ENCODE results near the gene TRIM15.

TRIM15 gene

DNA sequence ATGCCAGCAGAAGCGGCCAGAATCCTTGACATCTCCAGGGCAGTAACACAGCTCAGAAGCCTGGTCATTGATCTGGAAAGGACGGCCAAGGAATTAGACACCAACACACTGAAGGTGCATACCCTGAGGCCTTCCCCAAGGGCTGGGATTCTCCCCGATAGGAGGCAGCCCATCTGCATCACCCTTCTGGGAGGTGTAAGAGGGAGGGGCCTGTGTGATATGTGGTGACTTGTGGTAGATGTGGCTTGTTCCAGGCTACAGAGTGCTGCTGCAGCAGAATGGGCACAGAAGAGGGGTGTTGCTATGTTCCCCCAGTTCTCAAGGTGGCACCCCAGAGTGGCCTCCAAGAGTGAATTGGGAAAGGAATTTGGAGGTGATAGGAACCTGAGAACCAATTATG, 16.2 kb upstream of the TRIM15 start:
- DNase-seq (ENCODE audit: low read depth), result no peak
- TF ChIP-seq, protein P1, sequence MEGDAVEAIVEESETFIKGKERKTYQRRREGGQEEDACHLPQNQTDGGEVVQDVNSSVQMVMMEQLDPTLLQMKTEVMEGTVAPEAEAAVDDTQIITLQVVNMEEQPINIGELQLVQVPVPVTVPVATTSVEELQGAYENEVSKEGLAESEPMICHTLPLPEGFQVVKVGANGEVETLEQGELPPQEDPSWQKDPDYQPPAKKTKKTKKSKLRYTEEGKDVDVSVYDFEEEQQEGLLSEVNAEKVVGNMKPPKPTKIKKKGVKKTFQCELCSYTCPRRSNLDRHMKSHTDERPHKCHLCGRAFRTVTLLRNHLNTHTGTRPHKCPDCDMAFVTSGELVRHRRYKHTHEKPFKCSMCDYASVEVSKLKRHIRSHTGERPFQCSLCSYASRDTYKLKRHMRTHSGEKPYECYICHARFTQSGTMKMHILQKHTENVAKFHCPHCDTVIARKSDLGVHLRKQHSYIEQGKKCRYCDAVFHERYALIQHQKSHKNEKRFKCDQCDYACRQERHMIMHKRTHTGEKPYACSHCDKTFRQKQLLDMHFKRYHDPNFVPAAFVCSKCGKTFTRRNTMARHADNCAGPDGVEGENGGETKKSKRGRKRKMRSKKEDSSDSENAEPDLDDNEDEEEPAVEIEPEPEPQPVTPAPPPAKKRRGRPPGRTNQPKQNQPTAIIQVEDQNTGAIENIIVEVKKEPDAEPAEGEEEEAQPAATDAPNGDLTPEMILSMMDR (IDR thresholded peaks at IDR 0.05; ENCODE audit: insufficient read depth, low read depth, low read length, missing control alignments), result no peak
- H3K4me3 ChIP-seq (ENCODE audit: low read length), result no peak overlapping the region

DNA sequence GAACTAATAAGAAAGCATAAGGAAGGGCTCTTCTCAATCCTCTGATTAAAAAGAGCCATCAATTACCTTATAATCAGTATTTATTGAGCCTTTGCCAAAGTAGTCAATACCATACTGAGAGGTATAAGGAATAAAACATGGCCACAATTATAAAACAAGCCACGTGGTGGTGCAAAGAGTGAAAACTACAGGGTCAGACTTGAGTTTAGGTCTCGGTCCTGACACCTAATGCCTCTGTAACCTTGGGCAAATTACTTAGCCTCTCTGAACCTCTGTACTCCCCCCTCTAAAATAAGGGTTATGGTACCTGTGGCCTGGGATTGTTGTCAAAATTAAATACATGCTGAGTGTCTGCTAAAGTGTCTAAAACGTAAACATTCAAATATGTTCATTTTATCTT, 14.1 kb upstream of the TRIM15 start:
- no peak overlapping the region for H3K4me3 ChIP-seq (ENCODE audit: low read length)
- TF ChIP-seq, protein P1 (IDR thresholded peaks at IDR 0.05; ENCODE audit: insufficient read depth, low read depth, low read length, missing control alignments), result no peak
- no peak for DNase-seq (ENCODE audit: low read depth)

GRCh38 chr6:30149858-30150550, 13.3 kb upstream of the TRIM15 start:
- peak; percentile 48 for DNase-seq (ENCODE audit: low read depth)
- TF ChIP-seq, protein P1 (IDR thresholded peaks at IDR 0.05; ENCODE audit: insufficient read depth, low read depth, low read length, missing control alignments), result no peak
- H3K4me3 ChIP-seq (ENCODE audit: low read length), result no peak overlapping the region

- TF ChIP-seq, protein P1 (IDR thresholded peaks at IDR 0.05; ENCODE audit: insufficient read depth, low read depth, low read length, missing control alignments), result no peak
- DNase-seq (ENCODE audit: low read depth), result no peak
Observed at GRCh38 chr6:30150671-30151395, 12.5 kb upstream of the TRIM15 start.

DNA sequence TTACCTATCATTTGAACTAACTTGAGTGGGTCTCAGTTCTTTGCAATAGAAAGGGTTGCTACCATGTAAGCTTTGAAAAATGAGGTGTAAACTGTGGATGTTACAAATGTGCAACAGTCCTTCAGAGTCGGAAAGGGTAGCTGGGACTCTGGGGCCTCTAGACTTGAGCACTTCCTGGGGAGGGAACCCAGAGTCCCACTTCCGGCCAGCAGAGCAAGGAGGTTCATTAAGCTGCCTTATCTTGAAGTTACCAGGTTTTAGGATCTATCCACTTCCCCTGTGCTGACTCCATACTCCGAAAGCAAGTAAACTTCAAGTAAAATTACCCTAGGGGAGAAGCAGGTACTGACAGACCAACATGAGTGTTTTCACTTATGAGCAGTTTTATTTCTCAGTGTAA, 11.8 kb upstream of the TRIM15 start:
- TF ChIP-seq, protein P1 (IDR thresholded peaks at IDR 0.05; ENCODE audit: insufficient read depth, low read depth, low read length, missing control alignments), result no peak
- DNase-seq (ENCODE audit: low read depth), result no peak
- no peak overlapping the region for H3K4me3 ChIP-seq (ENCODE audit: low read length)

More at GRCh38 chr6:30150671-30151395, 12.5 kb upstream of the TRIM15 start:
- H3K4me3 ChIP-seq (ENCODE audit: low read length), result no peak overlapping the region

DNA sequence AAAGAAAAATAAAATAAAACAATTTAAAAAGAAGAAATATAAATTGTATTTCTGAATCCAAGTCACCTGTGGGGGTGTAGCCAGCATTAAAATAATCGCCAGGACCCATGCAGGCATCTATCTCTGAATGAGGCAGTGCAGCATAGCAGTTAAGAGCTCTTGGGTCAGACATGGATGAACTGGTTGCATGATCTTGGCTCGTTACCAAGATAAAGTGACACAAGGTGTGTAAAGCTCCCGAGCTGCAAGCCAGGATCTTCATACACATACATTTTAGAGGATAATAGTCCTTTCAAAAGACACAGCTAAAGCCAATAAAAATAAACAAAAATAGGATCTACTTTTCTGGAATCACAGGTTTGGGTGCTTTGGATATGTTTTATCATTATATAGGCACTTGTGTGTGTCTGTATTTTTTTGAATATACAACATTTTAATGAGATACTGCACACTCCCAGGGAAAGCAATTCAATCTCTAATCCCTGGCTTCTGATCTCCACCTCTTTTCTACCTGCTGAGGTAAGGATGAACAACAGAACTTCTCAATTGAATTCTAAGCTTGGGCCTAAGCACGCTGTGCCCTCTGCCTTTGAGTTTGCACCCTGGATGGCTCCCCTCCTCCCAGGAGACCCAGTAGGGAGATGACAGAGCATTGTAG, 11.2 kb upstream of the TRIM15 start:
- no peak overlapping the region for H3K4me3 ChIP-seq (ENCODE audit: low read length)
- TF ChIP-seq, protein P1 (IDR thresholded peaks at IDR 0.05; ENCODE audit: insufficient read depth, low read depth, low read length, missing control alignments), result no peak
- no peak for DNase-seq (ENCODE audit: low read depth)
